LNCaP clone FGC (cell line): ENCODE data around the gene SNRNP25.

Experiments
- DNase-seq: peaks from one replicate; pipeline ENCODE4 v3.0.0-alpha.2; 2011; ENCODE audit warnings: low read depth
- H3K4me3 ChIP-seq: 2 replicates; pipeline ENCODE4 v1.5.1; 2011; ENCODE audit warnings: mild to moderate bottlenecking, low read depth, low read length, control low read depth
- TF ChIP-seq, protein P1 (sequence below): IDR thresholded peaks from 2 replicates; pipeline ENCODE4 v1.5.1; 2012; ENCODE audit warnings: mild to moderate bottlenecking; ENCODE audit not compliant: control insufficient read depth, insufficient read depth; ENCODE audit errors: extremely low read depth

Gene SNRNP25

GRCh38 chr16:85407-85782 is 31.8 kb downstream of the SNRNP25 start:
- DNase-seq: no peak
- TF ChIP-seq, protein P1, sequence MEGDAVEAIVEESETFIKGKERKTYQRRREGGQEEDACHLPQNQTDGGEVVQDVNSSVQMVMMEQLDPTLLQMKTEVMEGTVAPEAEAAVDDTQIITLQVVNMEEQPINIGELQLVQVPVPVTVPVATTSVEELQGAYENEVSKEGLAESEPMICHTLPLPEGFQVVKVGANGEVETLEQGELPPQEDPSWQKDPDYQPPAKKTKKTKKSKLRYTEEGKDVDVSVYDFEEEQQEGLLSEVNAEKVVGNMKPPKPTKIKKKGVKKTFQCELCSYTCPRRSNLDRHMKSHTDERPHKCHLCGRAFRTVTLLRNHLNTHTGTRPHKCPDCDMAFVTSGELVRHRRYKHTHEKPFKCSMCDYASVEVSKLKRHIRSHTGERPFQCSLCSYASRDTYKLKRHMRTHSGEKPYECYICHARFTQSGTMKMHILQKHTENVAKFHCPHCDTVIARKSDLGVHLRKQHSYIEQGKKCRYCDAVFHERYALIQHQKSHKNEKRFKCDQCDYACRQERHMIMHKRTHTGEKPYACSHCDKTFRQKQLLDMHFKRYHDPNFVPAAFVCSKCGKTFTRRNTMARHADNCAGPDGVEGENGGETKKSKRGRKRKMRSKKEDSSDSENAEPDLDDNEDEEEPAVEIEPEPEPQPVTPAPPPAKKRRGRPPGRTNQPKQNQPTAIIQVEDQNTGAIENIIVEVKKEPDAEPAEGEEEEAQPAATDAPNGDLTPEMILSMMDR: no peak

DNA sequence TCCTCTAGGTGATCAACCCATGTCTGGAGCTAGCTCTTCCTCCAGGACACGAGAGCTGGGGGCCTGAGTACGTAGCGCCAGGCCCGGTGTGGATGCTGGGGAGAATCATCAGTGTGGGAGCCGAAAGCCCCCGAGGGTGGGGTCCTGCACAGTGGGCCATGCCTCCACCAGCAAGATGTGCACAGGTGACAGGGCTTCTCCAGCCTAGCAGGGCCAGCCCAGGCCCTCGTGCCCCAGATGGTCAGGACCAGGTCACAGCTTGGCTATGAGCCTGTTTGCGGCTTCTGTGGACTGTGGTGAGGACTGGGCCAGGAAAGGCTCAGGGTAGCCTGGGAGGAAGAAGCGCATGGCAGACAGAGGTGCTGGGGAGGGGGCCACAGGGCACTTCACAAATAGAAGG is 32.2 kb downstream of the SNRNP25 start:
- no peak for DNase-seq
- no peak overlapping the region for H3K4me3 ChIP-seq
- TF ChIP-seq, protein P1: no peak

More at GRCh38 chr16:85407-85782, 31.8 kb downstream of the SNRNP25 start:
- H3K4me3 ChIP-seq: no peak overlapping the region

DNA sequence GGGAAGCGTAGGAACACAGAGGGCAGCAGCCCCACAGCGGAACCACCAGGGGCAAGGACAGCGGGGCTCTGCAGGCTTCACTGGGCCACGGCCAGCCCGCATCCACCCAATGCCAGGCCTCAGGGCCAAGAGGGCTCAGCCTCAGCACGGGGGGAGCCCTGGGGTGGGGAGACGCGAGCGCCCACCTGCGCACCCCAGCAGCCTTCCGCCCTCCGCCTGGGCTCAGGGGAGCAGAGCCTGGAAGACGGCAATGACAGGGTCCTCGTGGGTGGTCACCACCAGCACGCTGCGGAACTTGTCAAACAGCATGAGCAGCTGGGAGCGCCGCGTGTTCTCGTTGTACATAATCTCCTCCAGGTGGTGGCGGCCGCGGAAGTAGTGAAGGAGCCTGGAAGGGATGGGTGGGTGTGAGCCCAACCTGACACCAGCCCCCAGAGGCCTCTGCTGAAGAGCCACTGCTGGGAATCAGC is 32.9 kb downstream of the SNRNP25 start:
- DNase-seq: no peak
- H3K4me3 ChIP-seq: no peak overlapping the region
- TF ChIP-seq, protein P1: no peak

GRCh38 chr16:88613-89012 is 35.0 kb downstream of the SNRNP25 start:
- no peak for DNase-seq
- no peak overlapping the region for H3K4me3 ChIP-seq
- TF ChIP-seq, protein P1: no peak

DNA sequence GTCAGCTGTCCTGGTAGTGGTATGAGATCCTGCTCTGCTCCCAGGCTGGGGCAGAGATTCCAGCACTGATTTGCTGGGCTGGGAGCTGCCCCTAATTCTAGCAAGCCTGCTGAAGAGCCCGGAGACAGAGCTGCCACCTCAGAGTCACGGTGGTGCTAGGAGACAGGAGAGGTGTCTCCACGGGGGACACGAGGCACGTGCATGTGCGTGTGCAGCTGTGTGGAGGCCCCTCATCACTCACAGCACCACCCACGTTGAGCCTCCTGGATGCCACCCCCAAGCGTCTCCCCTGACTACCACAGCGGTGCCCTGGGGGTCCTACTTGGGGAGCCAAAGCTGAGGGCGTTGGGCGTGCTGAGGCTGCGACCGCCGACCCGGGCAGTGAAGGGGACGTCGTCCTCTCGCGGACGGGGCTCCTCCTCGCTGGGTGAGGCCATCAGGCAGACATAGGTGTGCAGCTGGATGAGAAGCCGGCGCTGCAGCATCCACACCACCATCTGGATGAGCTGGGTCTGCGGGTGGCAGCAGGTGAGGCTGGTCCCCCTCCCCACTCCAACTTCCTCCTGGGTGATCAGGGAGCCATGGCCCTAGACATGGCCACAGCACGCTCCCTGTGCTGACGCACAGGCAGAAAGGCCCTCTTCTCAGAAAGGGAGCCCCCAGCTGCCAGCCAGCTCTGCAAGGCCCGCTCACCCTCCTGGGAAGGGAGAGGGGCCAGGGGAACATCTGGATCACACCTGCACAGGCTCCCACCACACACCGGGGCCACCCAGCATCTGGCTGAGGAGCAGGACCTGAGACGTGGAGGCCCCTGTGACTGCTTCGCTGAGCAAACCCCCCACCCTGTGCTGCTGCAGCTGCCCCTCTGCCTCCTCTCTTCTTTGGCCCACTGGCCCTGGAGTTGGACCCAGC is 36.0 kb downstream of the SNRNP25 start:
- DNase-seq: no peak
- no peak overlapping the region for H3K4me3 ChIP-seq
- TF ChIP-seq, protein P1: no peak

DNA sequence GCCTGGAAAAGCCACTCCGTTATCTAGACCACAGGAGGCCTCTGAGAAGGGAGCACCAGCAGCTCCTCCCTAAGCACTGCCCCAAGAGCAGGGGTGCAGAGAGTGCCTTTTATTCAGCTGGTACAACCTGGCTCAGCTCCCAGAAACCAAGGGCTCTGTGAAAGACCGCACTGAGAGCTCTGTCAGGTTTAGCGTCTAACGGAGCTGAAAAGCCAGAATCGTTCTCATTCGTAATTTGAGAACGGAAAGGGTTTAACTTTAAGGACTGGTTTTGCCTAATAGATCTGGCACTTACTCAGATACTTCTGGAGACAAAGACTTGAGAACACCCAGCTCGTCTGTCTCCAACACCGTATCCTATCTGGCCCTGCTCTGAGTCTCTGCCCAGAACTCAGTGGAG is 37.9 kb downstream of the SNRNP25 start:
- DNase-seq: no peak
- TF ChIP-seq, protein P1: no peak
- H3K4me3 ChIP-seq: no peak overlapping the region
